Neuron (in vitro differentiated cells): ENCODE data around the gene LRP1B.
"Not testable (repeated sequence)": the region's sequence is repeated elsewhere in the genome, so short reads cannot be mapped to it uniquely, and the experiment has no call there.

Experiments
- H2AFZ ChIP-seq: one replicate; pipeline ENCODE4 v1.6.1; 2013; ENCODE audit warnings: low read depth, mild to moderate bottlenecking, inconsistent platforms, low read length, moderate library complexity
- H3K27me3 ChIP-seq: one replicate; pipeline ENCODE4 v1.6.1; 2013; ENCODE audit warnings: low read length; ENCODE audit not compliant: insufficient read depth
- H3K36me3 ChIP-seq: one replicate; pipeline ENCODE4 v1.6.1; 2013; ENCODE audit warnings: low read length; ENCODE audit not compliant: insufficient read depth
- H3K4me1 ChIP-seq: one replicate; pipeline ENCODE4 v1.6.1; 2013; ENCODE audit warnings: low read length; ENCODE audit not compliant: insufficient read depth
- H3K4me3 ChIP-seq: 2 replicates; pipeline ENCODE4 v1.5.1; 2013; ENCODE audit warnings: mild to moderate bottlenecking, low read length, moderate library complexity
- H3K9me3 ChIP-seq: one replicate; pipeline ENCODE4 v1.6.1; 2013; ENCODE audit warnings: low read length

LRP1B gene

GRCh38 chr2:141182246-141182645 lies 948.6 kb downstream of the LRP1B start:
- H3K27me3 ChIP-seq: no peaks in the 10 kb centered on the region
- no peaks in the 10 kb centered on the region for H3K36me3 ChIP-seq
- no peak overlapping the region for H3K4me3 ChIP-seq
- peaks cover 12% of the 10 kb centered on the region for H3K4me1 ChIP-seq
- no peaks in the 10 kb centered on the region for H3K9me3 ChIP-seq
- H2AFZ ChIP-seq: no peak overlapping the region

GRCh38 chr2:141169117-141169516 lies 961.7 kb downstream of the LRP1B start:
- H3K4me3 ChIP-seq, H3K36me3 ChIP-seq, H3K9me3 ChIP-seq, H3K27me3 ChIP-seq, H2AFZ ChIP-seq, H3K4me1 ChIP-seq: not testable (repeated sequence)

GRCh38 chr2:141162314-141162713 lies 968.5 kb downstream of the LRP1B start:
- no peaks in the 10 kb centered on the region for H3K4me1 ChIP-seq
- no peaks in the 10 kb centered on the region for H3K9me3 ChIP-seq
- H2AFZ ChIP-seq: no peak overlapping the region
- H3K4me3 ChIP-seq: no peak overlapping the region
- no peaks in the 10 kb centered on the region for H3K27me3 ChIP-seq
- H3K36me3 ChIP-seq: no peaks in the 10 kb centered on the region

DNA sequence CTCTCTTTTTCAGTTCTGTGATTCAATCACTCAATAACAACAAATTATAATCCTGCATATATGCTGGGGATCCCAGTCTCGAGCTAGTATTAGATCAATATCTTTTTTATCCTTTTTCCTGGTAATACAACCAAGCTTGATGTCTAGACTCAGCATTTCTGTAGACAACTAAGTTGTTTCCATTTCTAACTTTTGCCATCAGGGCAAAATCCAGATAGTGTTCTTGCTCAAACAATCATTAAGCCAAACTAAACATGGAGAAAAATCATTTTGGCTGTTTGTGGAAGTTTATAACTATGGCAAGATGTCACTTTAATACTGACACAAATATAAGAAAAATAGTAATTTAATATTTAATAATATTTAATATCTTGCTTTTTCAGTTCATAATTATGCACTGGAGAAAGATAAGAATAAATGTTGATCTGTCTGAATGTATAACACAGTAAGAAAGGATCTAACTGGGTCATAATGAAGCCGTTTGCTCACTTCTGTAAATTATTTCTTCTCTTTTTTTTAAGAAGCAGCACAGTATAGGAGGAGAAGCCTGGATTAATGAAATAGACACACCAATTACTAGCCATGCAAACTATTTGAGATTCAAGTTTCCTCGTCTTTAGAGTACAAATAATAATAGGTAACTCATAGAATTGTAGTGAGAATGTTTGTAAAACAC lies 979.1 kb downstream of the LRP1B start:
- Histone ChIP-seq H2AFZ (no peak overlapping the region), H3K4me1 (no peaks in the 10 kb centered on the region), H3K9me3 (no peaks in the 10 kb centered on the region), H3K4me3 (no peak overlapping the region), H3K27me3 (no peaks in the 10 kb centered on the region), H3K36me3 (no peaks in the 10 kb centered on the region)

DNA sequence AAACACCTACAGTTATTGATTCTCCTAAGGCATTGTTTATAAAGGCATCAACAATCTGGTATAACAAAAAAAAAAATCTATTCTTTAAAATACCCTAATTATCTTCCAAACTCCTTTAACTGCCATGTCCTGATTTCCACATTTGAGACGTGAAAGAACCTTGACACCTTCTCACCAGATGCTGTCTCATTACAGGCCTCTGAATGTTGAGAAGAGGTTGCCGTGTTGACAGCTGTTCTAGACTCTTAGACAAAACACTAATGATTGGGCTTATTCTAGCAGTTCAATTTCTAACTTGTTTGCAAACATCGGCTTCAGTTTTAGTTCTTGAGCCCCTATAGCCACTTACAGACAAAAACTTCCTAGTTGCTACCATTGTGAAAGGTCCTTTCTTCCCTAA lies 988.8 kb downstream of the LRP1B start:
- Histone ChIP-seq H3K4me3 (no peak overlapping the region), H3K9me3 (no peaks in the 10 kb centered on the region), H2AFZ (no peak overlapping the region), H3K4me1 (no peaks in the 10 kb centered on the region), H3K27me3 (no peaks in the 10 kb centered on the region), H3K36me3 (no peaks in the 10 kb centered on the region)

- Histone ChIP-seq H3K9me3 (no peaks in the 10 kb centered on the region), H3K4me3 (no peak overlapping the region), H3K27me3 (no peaks in the 10 kb centered on the region)
Measured at GRCh38 chr2:141137122-141137693, 993.6 kb downstream of the LRP1B start.

DNA sequence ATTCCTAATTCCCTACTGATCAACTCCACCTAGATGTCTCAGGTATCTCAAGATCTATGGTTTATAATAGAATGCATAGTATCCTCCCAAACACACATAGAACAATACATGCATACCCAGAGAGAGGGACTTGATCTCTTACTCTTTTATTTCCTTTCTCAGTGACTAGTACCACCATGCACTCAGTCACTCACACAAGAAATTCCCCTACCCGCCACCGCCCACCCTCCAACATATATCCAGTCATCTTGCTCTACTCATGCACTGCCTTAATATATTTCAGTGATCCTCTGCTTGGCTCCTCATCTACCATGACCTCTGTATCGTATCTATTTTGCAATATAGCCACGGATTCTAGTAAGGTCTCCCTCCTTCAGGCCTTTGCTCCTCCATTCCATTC lies 996.9 kb downstream of the LRP1B start:
- Histone ChIP-seq H3K27me3 (no peaks in the 10 kb centered on the region), H2AFZ (no peak overlapping the region), H3K4me3 (no peak overlapping the region), H3K36me3 (no peaks in the 10 kb centered on the region), H3K4me1 (no peaks in the 10 kb centered on the region), H3K9me3 (no peaks in the 10 kb centered on the region)

More at GRCh38 chr2:141137122-141137693, 993.6 kb downstream of the LRP1B start:
- Histone ChIP-seq H3K4me1 (no peaks in the 10 kb centered on the region), H2AFZ (no peak overlapping the region), H3K36me3 (no peaks in the 10 kb centered on the region)

- Histone ChIP-seq H2AFZ (no peak overlapping the region), H3K4me1 (no peaks in the 10 kb centered on the region), H3K4me3 (no peak overlapping the region), H3K9me3 (no peaks in the 10 kb centered on the region), H3K27me3 (no peaks in the 10 kb centered on the region), H3K36me3 (no peaks in the 10 kb centered on the region)
Measured at GRCh38 chr2:141125432-141125831, 1005.4 kb downstream of the LRP1B start.

DNA sequence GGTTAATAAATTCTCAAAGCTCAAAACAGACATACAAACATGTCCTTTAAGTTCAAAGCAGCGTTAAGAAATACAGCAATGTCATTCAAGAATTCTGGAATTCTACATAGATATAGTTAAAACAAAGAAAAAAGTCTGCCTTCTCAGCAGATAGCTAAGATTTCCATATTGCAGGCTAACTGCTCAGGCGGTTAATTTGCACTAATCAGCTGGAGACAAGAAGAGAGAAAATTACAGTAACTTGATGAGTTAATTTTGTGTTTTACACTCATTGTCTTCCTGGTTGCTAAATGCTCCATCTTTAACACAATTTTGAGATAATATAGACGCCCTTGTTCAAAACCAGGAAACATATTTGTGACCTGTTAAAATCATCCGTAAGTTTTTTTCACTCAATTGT lies 1012.0 kb downstream of the LRP1B start:
- Histone ChIP-seq H2AFZ (no peak overlapping the region), H3K36me3 (no peaks in the 10 kb centered on the region), H3K9me3 (no peaks in the 10 kb centered on the region), H3K4me3 (no peak overlapping the region), H3K4me1 (no peaks in the 10 kb centered on the region), H3K27me3 (no peaks in the 10 kb centered on the region)

- Histone ChIP-seq H3K4me3 (no peak overlapping the region), H3K9me3 (peaks cover 2% of the 10 kb centered on the region), H3K27me3 (no peaks in the 10 kb centered on the region), H2AFZ (no peak overlapping the region), H3K36me3 (no peaks in the 10 kb centered on the region), H3K4me1 (no peaks in the 10 kb centered on the region)
Measured at GRCh38 chr2:141113301-141113700, 1017.5 kb downstream of the LRP1B start.

DNA sequence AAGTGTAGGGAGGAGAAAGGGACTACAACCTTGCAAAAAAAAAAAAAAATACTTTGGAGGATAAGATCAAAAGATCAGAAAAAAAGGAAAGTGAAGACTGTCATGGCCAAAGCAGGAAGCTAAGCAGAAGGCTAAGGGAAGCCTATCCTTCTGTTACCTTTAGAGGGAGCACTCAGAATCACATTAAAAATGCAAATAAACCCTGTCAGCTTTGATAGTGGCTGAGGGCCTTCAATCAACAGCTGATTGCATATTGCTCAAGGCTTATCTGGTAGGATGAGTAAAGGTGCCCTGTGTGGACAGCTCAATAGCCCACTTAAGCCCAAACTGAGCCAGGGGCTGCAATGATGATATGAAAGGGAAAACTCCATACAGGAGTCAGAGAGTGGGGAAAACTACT lies 1021.2 kb downstream of the LRP1B start:
- H3K4me1 ChIP-seq: no peaks in the 10 kb centered on the region
- peaks cover 2% of the 10 kb centered on the region for H3K9me3 ChIP-seq
- no peak overlapping the region for H3K4me3 ChIP-seq
- no peak overlapping the region for H2AFZ ChIP-seq
- no peaks in the 10 kb centered on the region for H3K36me3 ChIP-seq
- H3K27me3 ChIP-seq: no peaks in the 10 kb centered on the region

GRCh38 chr2:141105763-141106162 lies 1025.1 kb downstream of the LRP1B start:
- no peak overlapping the region for H3K4me3 ChIP-seq
- H3K4me1 ChIP-seq: no peaks in the 10 kb centered on the region

DNA sequence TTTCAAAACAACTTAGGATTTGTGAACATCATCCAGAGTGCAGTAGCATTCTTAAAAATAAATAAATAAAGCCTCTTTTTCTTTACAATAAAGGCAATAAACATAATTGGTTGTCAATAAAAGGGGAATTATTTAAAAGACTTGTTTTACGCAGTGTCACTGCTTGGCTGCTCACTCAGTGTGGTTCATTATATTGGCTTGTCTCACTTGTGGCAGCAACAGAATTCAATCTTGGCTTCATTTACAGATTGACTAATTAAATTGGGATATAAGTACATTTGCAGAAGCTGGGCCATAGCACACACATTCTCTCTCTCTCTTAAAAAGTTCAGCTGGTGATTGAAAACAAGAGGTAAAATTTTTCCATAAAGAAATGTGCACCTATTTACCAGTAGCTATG lies 1027.6 kb downstream of the LRP1B start:
- H3K27me3 ChIP-seq: no peaks in the 10 kb centered on the region
- no peaks in the 10 kb centered on the region for H3K9me3 ChIP-seq
- H2AFZ ChIP-seq: no peak overlapping the region
- no peak overlapping the region for H3K4me3 ChIP-seq
- no peaks in the 10 kb centered on the region for H3K36me3 ChIP-seq
- no peaks in the 10 kb centered on the region for H3K4me1 ChIP-seq

More at GRCh38 chr2:141105763-141106162, 1025.1 kb downstream of the LRP1B start:
- no peaks in the 10 kb centered on the region for H3K9me3 ChIP-seq
- H3K27me3 ChIP-seq: no peaks in the 10 kb centered on the region
- no peak overlapping the region for H2AFZ ChIP-seq
- no peaks in the 10 kb centered on the region for H3K36me3 ChIP-seq

- Histone ChIP-seq H3K4me3 (no peak overlapping the region), H3K36me3 (no peaks in the 10 kb centered on the region), H3K27me3 (no peaks in the 10 kb centered on the region), H2AFZ (no peak overlapping the region), H3K4me1 (no peaks in the 10 kb centered on the region), H3K9me3 (no peaks in the 10 kb centered on the region)
Measured at GRCh38 chr2:141079231-141079630, 1051.6 kb downstream of the LRP1B start.
